HEK293 (cell line): ENCODE results near the gene TMEM244.

ENCODE experiments used
- CTCF ChIA-PET: fragments of 350-600 bp; formaldehyde crosslinking; extraction: SDS; loops from one replicate; lab custom pipeline; 2021; ENCODE audit warnings: antibody characterized with exemption; lab: Yijun Ruan, JAX
- POLR2A ChIA-PET: fragments of 300-600 bp; formaldehyde crosslinking; extraction: SDS; loops from one replicate; lab custom pipeline; 2020; ENCODE audit warnings: antibody characterized with exemption, inconsistent platforms; lab: Yijun Ruan, JAX
- H3K27ac ChIP-seq: fragments of 200-500 bp; sonication (Bioruptor generic); 2 replicates; pipeline ENCODE4 v1.5.1; 2014; ENCODE audit warnings: low read depth, low read length, control low read depth, inconsistent platforms; ENCODE audit errors: extremely low read depth
- H3K36me3 ChIP-seq, 2 experiments: fragments of 200-500 bp in 1 of 2; sonication (Bioruptor generic) in 1 of 2; 1 replicate in 1 of 2; 2 replicates in 1 of 2; pipeline ENCODE4 v1.5.1; 2014 to 2017; ENCODE audit warnings: inconsistent platforms in 2 of 2, low read length in 2 of 2; ENCODE audit not compliant: control insufficient read depth in 2 of 2, insufficient read depth in 1 of 2
- H3K4me1 ChIP-seq: fragments of 200-500 bp; sonication (Bioruptor generic); 2 replicates; pipeline ENCODE4 v1.5.1; 2014; ENCODE audit warnings: mild to moderate bottlenecking, low read length, inconsistent platforms; ENCODE audit not compliant: control insufficient read depth, insufficient read depth
- H3K4me3 ChIP-seq: 2 replicates; pipeline ENCODE4 v1.5.1; 2011; ENCODE audit warnings: low read depth, mild to moderate bottlenecking, control low read depth, low read length, moderate library complexity
- H3K9me3 ChIP-seq: fragments of 200-500 bp; sonication (Bioruptor generic); 2 replicates; pipeline ENCODE4 v1.5.1; 2014; ENCODE audit warnings: low read depth, low read length, inconsistent platforms; ENCODE audit not compliant: control insufficient read depth, insufficient read depth
- BCL11A ChIP-seq: fragments of 450-650 bp; formaldehyde crosslinking; IDR thresholded peaks from 2 replicates; pipeline ENCODE4 v1.5.1; 2016; ENCODE audit warnings: low read depth, missing biosample characterization, missing genetic modification characterization
- GFI1B ChIP-seq: fragments of 450-650 bp; formaldehyde crosslinking; IDR thresholded peaks from 2 replicates; pipeline ENCODE4 v1.5.1; 2016; ENCODE audit warnings: missing biosample characterization, missing genetic modification characterization
- HOXA7 ChIP-seq: sonication (generic); formaldehyde crosslinking; IDR thresholded peaks from 2 replicates; pipeline ENCODE4 v1.8.1; 2022; ENCODE audit warnings: missing genetic modification reagents, borderline replicate concordance
- HOXD13 ChIP-seq: sonication (generic); formaldehyde crosslinking; IDR thresholded peaks from 2 replicates; pipeline ENCODE4 v1.8.0; 2022; ENCODE audit warnings: missing genetic modification reagents, borderline replicate concordance
- MEIS1 ChIP-seq: sonication (generic); formaldehyde crosslinking; IDR thresholded peaks from 2 replicates; pipeline ENCODE4 v1.8.1; 2022; ENCODE audit warnings: missing genetic modification reagents, mild to moderate bottlenecking, borderline replicate concordance
- PRDM4 ChIP-seq: fragments of 450-650 bp; formaldehyde crosslinking; IDR thresholded peaks from 2 replicates; pipeline ENCODE4 v1.5.1; 2017; ENCODE audit warnings: missing biosample characterization, missing genetic modification characterization
- REST ChIP-seq: fragments of 450-650 bp; formaldehyde crosslinking; IDR thresholded peaks from 2 replicates; pipeline ENCODE4 v1.5.1; 2016; ENCODE audit warnings: missing biosample characterization, missing genetic modification characterization
- SCRT1 ChIP-seq: fragments of 450-650 bp; formaldehyde crosslinking; IDR thresholded peaks from 2 replicates; pipeline ENCODE4 v1.5.1; 2016; ENCODE audit warnings: missing biosample characterization, missing genetic modification characterization, borderline replicate concordance
- WT1 ChIP-seq: fragments of 450-650 bp; formaldehyde crosslinking; IDR thresholded peaks from 2 replicates; pipeline ENCODE4 v1.5.1; 2016; ENCODE audit warnings: missing biosample characterization, missing genetic modification characterization
- ZBTB17 ChIP-seq: fragments of 450-650 bp; formaldehyde crosslinking; IDR thresholded peaks from 2 replicates; pipeline ENCODE4 v1.5.1; 2016; ENCODE audit warnings: missing biosample characterization, missing genetic modification characterization
- ZNF114 ChIP-seq: fragments of 450-650 bp; formaldehyde crosslinking; IDR thresholded peaks from 2 replicates; pipeline ENCODE4 v1.5.0; 2017; ENCODE audit warnings: missing biosample characterization, missing genetic modification characterization
- ZNF18 ChIP-seq: fragments of 450-650 bp; formaldehyde crosslinking; IDR thresholded peaks from 2 replicates; pipeline ENCODE4 v1.5.1; 2016; ENCODE audit warnings: missing biosample characterization, missing genetic modification characterization
- ZNF514 ChIP-seq: fragments of 450-650 bp; formaldehyde crosslinking; IDR thresholded peaks from 2 replicates; pipeline ENCODE4 v1.5.1; 2016; ENCODE audit warnings: missing biosample characterization, missing genetic modification characterization
- ZNF555 ChIP-seq: fragments of 450-650 bp; formaldehyde crosslinking; conservative IDR thresholded peaks from 2 replicates; pipeline ENCODE4 v1.5.1; 2017; ENCODE audit warnings: missing biosample characterization, mild to moderate bottlenecking, missing genetic modification characterization, inconsistent platforms
- ZNF629 ChIP-seq: fragments of 450-650 bp; formaldehyde crosslinking; IDR thresholded peaks from 2 replicates; pipeline ENCODE4 v1.5.1; 2017; ENCODE audit warnings: missing biosample characterization, missing genetic modification characterization
- ZSCAN16 ChIP-seq: fragments of 450-650 bp; formaldehyde crosslinking; IDR thresholded peaks from 2 replicates; pipeline ENCODE4 v1.5.1; 2016; ENCODE audit warnings: missing biosample characterization, missing genetic modification characterization

TMEM244 gene

GRCh38 chr6:129795261-129795660 is 65.9 kb downstream of the TMEM244 start:
- Histone ChIP-seq H3K27ac (no peak overlapping the region), H3K4me1 (no peaks in the 10 kb centered on the region), H3K9me3 (no peaks in the 10 kb centered on the region), H3K4me3 (no peak overlapping the region), H3K36me3 (no peaks in the 10 kb centered on the region)
- ChIA-PET POLR2A (no interaction called here), CTCF (interaction anchor here (0.6 kb wide), 1 partner anchor 25 kb away, joined by 3 read pairs; no protein-coding TSS in a partner anchor)
- TF ChIP-seq BCL11A (tag by site-specific recombination): no peak
- TF ChIP-seq SCRT1: no peak
- TF ChIP-seq ZNF629 (tag by site-specific recombination): no peak
- TF ChIP-seq HOXA7 (CRISPR knock-in tag): no peak
- no peak for TF ChIP-seq ZNF114 (tag by site-specific recombination)
- no peak for TF ChIP-seq ZSCAN16 (tag by site-specific recombination)
- TF ChIP-seq ZNF18 (tag by site-specific recombination): no peak
- no peak for TF ChIP-seq WT1 (tag by site-specific recombination)
- TF ChIP-seq HOXD13 (CRISPR knock-in tag): no peak
- no peak for TF ChIP-seq ZBTB17 (tag by site-specific recombination)
- no peak for TF ChIP-seq MEIS1 (CRISPR knock-in tag)
- TF ChIP-seq PRDM4: no peak

- CTCF ChIA-PET: interaction anchor here (0.6 to 10.4 kb wide), 2 partner anchors 17 to 292 kb away, joined by 3 to 100 read pairs; no protein-coding TSS in a partner anchor
These were observed 67.7 kb downstream of the TMEM244 start for GRCh38 chr6:129793447-129793846.

GRCh38 chr6:129792049-129792448 is 69.1 kb downstream of the TMEM244 start:
- Histone ChIP-seq H3K36me3 (no peaks in the 10 kb centered on the region), H3K4me3 (no peak overlapping the region), H3K4me1 (no peaks in the 10 kb centered on the region)
- no peak for TF ChIP-seq ZNF555 (tag by site-specific recombination)
- TF ChIP-seq REST (tag by site-specific recombination): peak; percentile 88
- TF ChIP-seq, all 188 proteins: peak for 1
- Histone ChIP-seq H3K27ac (no peak overlapping the region), H3K9me3 (no peaks in the 10 kb centered on the region)
- ChIA-PET POLR2A (no interaction called here), CTCF (interaction anchor here (0.9 to 10.4 kb wide), 2 partner anchors 16 to 21 kb away, joined by 8 to 100 read pairs; no protein-coding TSS in a partner anchor)

More at GRCh38 chr6:129793447-129793846, 67.7 kb downstream of the TMEM244 start:
- H3K4me3 ChIP-seq: no peak overlapping the region
- no peaks in the 10 kb centered on the region for H3K9me3 ChIP-seq
- POLR2A ChIA-PET: no interaction called here
- H3K4me1 ChIP-seq: no peaks in the 10 kb centered on the region
- TF ChIP-seq GFI1B (tag by site-specific recombination) (no peak), ZNF514 (tag by site-specific recombination) (no peak)
- no peaks in the 10 kb centered on the region for H3K36me3 ChIP-seq
- no peak overlapping the region for H3K27ac ChIP-seq
